Activated gamma-delta T cell treated with anti-CD3 and anti-CD28 coated beads, Interleukin-2, amount 50 U/mL, for 16 hours (primary cell): ENCODE results near the gene ZEB1.
"Not testable (repeated sequence)": the region's sequence is repeated elsewhere in the genome, so short reads cannot be mapped to it uniquely, and the experiment has no call there.

Experiments used
- DNase-seq: peaks from one replicate; pipeline ENCODE4 v3.0.0-alpha.2; 2020; ENCODE audit warnings: low read depth

Gene ZEB1

GRCh38 chr10:31366703-31367102 lies 47.7 kb downstream of the ZEB1 start:
- DNase-seq, result no peak

GRCh38 chr10:31368724-31369123 lies 49.7 kb downstream of the ZEB1 start:
- no peak for DNase-seq

GRCh38 chr10:31372439-31372838 lies 53.4 kb downstream of the ZEB1 start:
- no peak for DNase-seq

- DNase-seq, result no peak
Measured at GRCh38 chr10:31374146-31374696, 55.2 kb downstream of the ZEB1 start.

GRCh38 chr10:31381171-31381570 lies 62.2 kb downstream of the ZEB1 start:
- no peak for DNase-seq

GRCh38 chr10:31381766-31382316 lies 62.8 kb downstream of the ZEB1 start:
- DNase-seq, result no peak

- DNase-seq, result no peak
Measured at GRCh38 chr10:31383810-31384588, 65.0 kb downstream of the ZEB1 start.

GRCh38 chr10:31384589-31384949 lies 65.6 kb downstream of the ZEB1 start:
- DNase-seq, result no peak

- DNase-seq, result no peak
Measured at GRCh38 chr10:31390804-31391203, 71.8 kb downstream of the ZEB1 start.

- no peak for DNase-seq
Measured at GRCh38 chr10:31393844-31394243, 74.8 kb downstream of the ZEB1 start.

- no peak for DNase-seq
Measured at GRCh38 chr10:31395695-31396094, 76.7 kb downstream of the ZEB1 start.

GRCh38 chr10:31396376-31396775 lies 77.4 kb downstream of the ZEB1 start:
- DNase-seq, result no peak

- no peak for DNase-seq
Measured at GRCh38 chr10:31397852-31398251, 78.8 kb downstream of the ZEB1 start.

GRCh38 chr10:31399171-31399570 lies 80.2 kb downstream of the ZEB1 start:
- DNase-seq, result no peak

GRCh38 chr10:31399631-31400030 lies 80.6 kb downstream of the ZEB1 start:
- DNase-seq, result no peak

- DNase-seq, result no peak
Measured at GRCh38 chr10:31401287-31401686, 82.3 kb downstream of the ZEB1 start.

- no peak for DNase-seq
Measured at GRCh38 chr10:31404640-31405039, 85.6 kb downstream of the ZEB1 start.

GRCh38 chr10:31405829-31406228 lies 86.8 kb downstream of the ZEB1 start:
- not testable (repeated sequence) for DNase-seq

- not testable (repeated sequence) for DNase-seq
Measured at GRCh38 chr10:31412397-31412796, 93.4 kb downstream of the ZEB1 start.

GRCh38 chr10:31413325-31413724 lies 94.3 kb downstream of the ZEB1 start:
- DNase-seq, result no peak

- DNase-seq, result no peak
Measured at GRCh38 chr10:31418481-31418880, 99.5 kb downstream of the ZEB1 start.

GRCh38 chr10:31419394-31420063 lies 100.5 kb downstream of the ZEB1 start:
- no peak for DNase-seq

GRCh38 chr10:31421322-31421721 lies 102.3 kb downstream of the ZEB1 start:
- DNase-seq, result no peak
